ENCODE measurements around the gene ANTKMT.

- TF ChIP-seq POLR2A (IDR thresholded peaks at IDR 0.05) (no peak), CTCF (IDR thresholded peaks at IDR 0.05) (no peak), POLR2AphosphoS5 (IDR thresholded peaks at IDR 0.05) (no peak), EP300 (IDR thresholded peaks at IDR 0.05) (no peak)
Observed at GRCh38 chr16:708959-709358, 12.0 kb upstream of the ANTKMT start.

All from gastroesophageal sphincter (tissue), 3 donors.